ENCODE data around the gene CHIT1.
A peak's percentile ranks its signal among the peaks of the same experiment; 100 is the strongest.
"Not testable (repeated sequence)": the region's sequence is repeated elsewhere in the genome, so short reads cannot be mapped to it uniquely, and the experiment has no call there.

Gene CHIT1

DNA sequence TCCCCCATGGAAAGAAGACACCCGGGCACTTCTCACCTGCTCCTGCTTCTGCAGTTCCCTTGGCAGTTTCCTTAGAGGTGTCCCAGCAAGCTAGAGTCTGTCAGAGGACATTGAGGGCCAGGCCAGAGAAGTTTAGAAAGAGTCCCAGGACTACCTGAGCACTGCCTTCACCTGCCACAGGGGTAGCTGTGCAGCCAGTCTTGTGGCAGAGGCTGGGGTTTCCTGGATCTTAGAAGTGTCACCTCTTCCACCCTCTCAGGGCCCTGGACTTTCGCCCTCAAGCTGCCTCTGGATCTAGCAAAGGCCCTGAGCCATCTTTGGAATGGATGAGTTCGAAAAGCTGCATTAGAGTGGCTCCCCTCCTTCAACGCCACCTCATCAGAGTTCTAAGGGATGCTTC lies 41.0 kb upstream of the CHIT1 start:
- no peak overlapping the region for H3K27ac ChIP-seq
- TF ChIP-seq, protein P1, sequence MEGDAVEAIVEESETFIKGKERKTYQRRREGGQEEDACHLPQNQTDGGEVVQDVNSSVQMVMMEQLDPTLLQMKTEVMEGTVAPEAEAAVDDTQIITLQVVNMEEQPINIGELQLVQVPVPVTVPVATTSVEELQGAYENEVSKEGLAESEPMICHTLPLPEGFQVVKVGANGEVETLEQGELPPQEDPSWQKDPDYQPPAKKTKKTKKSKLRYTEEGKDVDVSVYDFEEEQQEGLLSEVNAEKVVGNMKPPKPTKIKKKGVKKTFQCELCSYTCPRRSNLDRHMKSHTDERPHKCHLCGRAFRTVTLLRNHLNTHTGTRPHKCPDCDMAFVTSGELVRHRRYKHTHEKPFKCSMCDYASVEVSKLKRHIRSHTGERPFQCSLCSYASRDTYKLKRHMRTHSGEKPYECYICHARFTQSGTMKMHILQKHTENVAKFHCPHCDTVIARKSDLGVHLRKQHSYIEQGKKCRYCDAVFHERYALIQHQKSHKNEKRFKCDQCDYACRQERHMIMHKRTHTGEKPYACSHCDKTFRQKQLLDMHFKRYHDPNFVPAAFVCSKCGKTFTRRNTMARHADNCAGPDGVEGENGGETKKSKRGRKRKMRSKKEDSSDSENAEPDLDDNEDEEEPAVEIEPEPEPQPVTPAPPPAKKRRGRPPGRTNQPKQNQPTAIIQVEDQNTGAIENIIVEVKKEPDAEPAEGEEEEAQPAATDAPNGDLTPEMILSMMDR (conservative IDR thresholded peaks at IDR 0.05): no peak
- TF ChIP-seq ZFX (IDR thresholded peaks at IDR 0.05): no peak

DNA sequence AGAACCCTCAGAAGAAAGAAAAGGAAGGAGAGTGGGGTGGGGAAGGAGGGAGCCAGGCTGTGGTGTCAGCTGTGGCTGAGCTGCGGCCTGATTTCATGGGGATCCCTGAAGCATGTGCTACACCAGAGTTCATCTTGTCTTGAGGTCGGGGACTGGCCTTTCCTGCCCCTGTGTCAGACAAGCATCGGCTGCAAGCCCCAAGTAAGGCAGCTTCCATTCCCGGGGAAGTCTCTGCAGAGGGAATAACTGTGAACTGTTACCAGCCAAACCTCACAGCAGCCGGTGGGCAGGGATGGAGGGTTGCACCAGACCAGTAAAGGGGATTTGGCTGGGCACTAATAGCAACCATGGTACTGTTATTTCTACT lies 40.2 kb upstream of the CHIT1 start:
- TF ChIP-seq, protein P1 (conservative IDR thresholded peaks at IDR 0.05): no peak
- no peak for TF ChIP-seq ZFX (IDR thresholded peaks at IDR 0.05)
- H3K27ac ChIP-seq: no peak overlapping the region

GRCh38 chr1:203268901-203269653 lies 39.6 kb upstream of the CHIT1 start:
- peak overlapping the region; percentile 59 for H3K27ac ChIP-seq

GRCh38 chr1:203267912-203268311 lies 38.4 kb upstream of the CHIT1 start:
- TF ChIP-seq, protein P1 (conservative IDR thresholded peaks at IDR 0.05): no peak
- no peak for TF ChIP-seq ZFX (IDR thresholded peaks at IDR 0.05)
- H3K27ac ChIP-seq: no peak overlapping the region

More at GRCh38 chr1:203268901-203269653, 39.6 kb upstream of the CHIT1 start:
- TF ChIP-seq, protein P1 (conservative IDR thresholded peaks at IDR 0.05): peak; percentile 98
- TF ChIP-seq ZFX (IDR thresholded peaks at IDR 0.05): no peak

GRCh38 chr1:203267347-203267846 lies 37.9 kb upstream of the CHIT1 start:
- no peak overlapping the region for H3K27ac ChIP-seq
- no peak for TF ChIP-seq ZFX (IDR thresholded peaks at IDR 0.05)
- TF ChIP-seq, protein P1 (conservative IDR thresholded peaks at IDR 0.05): peak; percentile 95

- not testable (repeated sequence) for H3K27ac ChIP-seq
Observed at GRCh38 chr1:203266140-203266539, 36.7 kb upstream of the CHIT1 start.

DNA sequence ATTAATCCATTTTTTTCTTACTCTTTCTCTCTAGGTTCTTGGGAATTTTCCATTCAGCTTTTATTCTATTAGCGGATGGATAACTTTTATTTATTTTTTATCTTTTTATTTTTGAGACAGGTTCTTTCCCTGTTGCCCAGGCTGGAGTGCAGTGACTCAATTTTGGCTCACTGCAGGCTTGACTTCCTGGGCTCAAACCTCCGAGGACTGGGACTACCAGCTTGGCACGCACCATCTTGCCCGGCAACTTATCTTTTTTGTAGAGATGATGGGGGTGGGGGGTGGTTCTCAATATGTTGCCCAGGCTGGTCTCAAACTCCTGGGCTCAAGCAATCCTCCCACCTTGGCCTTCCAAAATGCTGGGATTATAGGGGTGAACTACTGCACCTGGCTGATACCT lies 36.1 kb upstream of the CHIT1 start:
- H3K27ac ChIP-seq: no peak overlapping the region

More for the DNA sequence above, 36.1 kb upstream of the CHIT1 start:
- TF ChIP-seq, protein P1 (conservative IDR thresholded peaks at IDR 0.05): no peak
- no peak for TF ChIP-seq ZFX (IDR thresholded peaks at IDR 0.05)

Data from C4-2B (cell line).